Superior temporal gyrus (tissue), 1 donor: ENCODE data around the gene SMIM35.
"Not testable (repeated sequence)": the region's sequence is repeated elsewhere in the genome, so short reads cannot be mapped to it uniquely, and the experiment has no call there.

ENCODE experiments used
- DNase-seq: peaks from one replicate; pipeline ENCODE4 v3.0.0-alpha.2; 2016; ENCODE audit errors: extremely low spot score

Gene SMIM35

DNA sequence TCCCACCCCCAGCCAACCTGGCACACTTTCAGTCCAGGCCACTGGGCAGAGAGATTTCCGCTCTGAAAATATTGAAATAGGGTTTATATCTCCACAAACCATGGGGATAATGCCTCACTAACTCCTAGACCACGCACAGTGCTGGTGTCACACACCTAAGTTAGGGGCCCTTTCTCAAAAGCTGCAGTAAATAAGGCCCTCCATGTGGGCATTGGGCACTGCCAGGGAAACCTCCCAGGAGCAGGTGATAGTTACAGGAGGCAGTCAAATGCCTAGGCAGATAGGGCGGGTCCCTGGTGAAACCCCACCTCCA is 103.6 kb downstream of the SMIM35 start:
- no peak for DNase-seq

DNA sequence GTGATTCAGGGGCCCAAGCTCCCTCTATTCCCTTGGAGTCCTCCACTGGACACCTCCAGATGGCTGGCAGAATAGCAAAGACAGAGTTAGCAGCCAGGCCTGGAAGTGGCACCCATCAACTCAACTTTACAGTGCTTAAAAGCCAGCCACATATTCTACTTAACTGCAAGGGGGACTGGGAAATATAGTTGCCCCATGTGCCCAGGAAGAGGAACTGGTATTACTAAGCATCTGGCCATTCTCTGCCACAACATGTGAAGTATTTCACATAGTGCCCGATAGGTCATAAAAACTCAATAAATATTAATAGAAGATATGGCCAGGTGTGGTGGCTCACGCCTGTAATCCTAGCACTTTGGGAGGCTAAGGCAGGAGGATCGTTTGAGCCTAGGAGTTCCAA is 106.0 kb downstream of the SMIM35 start:
- no peak for DNase-seq

- DNase-seq: no peak
These were observed 106.5 kb downstream of the SMIM35 start for GRCh38 chr11:117980280-117980679.

DNA sequence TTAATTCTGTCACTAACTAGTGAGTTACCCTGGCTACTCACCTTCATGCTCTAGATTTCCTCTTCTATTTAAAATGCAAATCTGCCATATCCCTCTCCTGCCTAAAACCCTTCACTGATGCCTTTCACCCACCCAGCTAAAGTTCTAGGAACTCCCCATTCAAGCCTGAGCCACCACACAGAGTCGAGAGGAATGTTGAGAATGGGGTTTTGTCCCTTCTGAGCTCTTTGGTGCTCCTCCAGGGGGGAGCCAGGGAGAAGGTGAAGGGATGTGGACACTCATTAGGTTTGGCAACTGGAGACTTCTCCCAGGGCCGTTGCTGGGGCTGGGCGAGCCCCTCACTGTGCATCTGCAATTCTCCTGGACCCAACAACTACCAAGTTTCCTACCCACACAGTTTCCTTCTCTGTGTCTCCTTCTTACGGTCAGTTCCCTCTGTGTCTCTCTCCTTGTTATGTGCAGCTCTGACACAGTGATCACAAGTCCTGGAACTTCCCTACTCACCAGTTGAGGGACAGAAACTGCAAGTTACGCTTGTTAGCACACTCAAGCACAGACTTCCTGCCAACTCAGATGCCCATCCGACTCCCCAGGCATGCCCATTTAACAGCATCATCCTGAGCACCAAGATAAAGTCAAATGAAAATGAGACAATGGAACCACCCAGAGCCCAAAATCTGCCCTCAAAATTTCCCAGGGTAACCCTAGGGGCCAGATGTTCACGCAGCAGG is 107.1 kb downstream of the SMIM35 start:
- DNase-seq: no peak

- DNase-seq: no peak
These were observed 107.8 kb downstream of the SMIM35 start for GRCh38 chr11:117978991-117979390.

DNA sequence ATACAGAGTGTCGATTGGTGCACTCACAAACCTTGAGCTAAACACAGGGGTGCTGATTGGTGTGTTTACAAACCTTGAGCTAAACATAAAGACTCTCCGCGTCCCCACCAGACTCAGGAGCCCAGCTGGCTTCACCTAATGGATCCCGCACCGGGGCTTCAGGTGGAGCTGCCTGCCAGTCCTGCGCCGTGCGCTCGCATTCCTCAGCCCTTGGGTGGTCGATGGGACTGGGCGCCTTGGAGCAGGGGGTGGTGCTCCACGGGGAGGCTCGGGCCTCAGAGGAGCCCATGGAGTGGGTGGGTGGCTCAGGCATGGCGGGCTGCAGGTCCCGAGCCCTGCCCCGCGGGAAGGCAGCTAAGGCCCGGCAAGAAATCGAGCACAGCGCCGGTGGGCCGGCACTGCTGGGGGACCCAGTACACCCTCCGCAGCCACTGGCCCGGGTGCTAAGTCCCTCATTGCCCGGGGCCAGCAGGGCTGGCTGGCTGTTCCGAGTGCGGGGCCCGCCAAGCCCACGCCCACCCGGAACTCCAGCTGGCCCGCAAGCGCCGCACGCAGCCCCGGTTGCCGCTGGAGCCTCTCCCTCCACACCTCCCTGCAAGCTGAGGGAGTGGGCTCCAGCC is 108.4 kb downstream of the SMIM35 start:
- not testable (repeated sequence) for DNase-seq

- DNase-seq: not testable (repeated sequence)
These were observed 109.0 kb downstream of the SMIM35 start for GRCh38 chr11:117977612-117978264.

- DNase-seq: no peak
These were observed 109.7 kb downstream of the SMIM35 start for GRCh38 chr11:117977029-117977428.

GRCh38 chr11:117976445-117976844 is 110.3 kb downstream of the SMIM35 start:
- no peak for DNase-seq

DNA sequence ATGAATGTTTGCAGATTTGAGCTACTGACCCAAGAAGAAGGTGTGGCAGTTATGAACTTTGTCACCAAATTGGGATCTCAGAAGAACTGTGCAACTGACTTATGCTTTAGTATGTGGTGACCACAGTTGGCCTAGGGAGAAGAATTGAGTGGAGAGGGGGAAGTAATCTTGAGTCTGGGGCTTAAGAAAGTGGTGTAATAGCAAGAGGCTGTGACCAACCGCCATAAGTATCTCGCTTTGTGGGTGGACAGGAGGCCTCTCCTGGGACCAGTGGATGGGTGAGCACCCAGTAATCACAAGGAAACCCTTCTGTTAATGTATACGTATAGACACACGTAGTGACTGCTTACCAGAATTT is 113.3 kb downstream of the SMIM35 start:
- no peak for DNase-seq

GRCh38 chr11:117972629-117973502 is 113.9 kb downstream of the SMIM35 start:
- no peak for DNase-seq

DNA sequence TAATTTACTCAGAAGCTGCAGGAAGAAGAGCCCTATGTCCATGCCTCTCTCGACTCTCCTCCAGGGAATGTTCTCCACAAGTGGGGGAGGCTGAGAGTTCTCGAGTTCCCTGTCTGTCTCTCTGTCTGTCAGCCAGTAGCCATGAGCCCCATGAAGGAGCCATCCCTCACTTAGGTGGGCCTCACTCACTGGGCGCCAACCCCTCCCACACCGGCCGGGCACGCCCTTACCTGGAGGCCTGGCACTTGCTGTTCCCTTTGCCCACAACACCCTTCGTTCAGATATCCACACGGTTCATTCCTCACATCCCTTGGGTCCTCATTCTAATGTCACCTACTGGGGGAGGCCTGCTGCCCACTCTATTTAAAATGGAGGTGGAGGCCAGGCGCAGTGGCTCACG is 114.7 kb downstream of the SMIM35 start:
- DNase-seq: no peak

DNA sequence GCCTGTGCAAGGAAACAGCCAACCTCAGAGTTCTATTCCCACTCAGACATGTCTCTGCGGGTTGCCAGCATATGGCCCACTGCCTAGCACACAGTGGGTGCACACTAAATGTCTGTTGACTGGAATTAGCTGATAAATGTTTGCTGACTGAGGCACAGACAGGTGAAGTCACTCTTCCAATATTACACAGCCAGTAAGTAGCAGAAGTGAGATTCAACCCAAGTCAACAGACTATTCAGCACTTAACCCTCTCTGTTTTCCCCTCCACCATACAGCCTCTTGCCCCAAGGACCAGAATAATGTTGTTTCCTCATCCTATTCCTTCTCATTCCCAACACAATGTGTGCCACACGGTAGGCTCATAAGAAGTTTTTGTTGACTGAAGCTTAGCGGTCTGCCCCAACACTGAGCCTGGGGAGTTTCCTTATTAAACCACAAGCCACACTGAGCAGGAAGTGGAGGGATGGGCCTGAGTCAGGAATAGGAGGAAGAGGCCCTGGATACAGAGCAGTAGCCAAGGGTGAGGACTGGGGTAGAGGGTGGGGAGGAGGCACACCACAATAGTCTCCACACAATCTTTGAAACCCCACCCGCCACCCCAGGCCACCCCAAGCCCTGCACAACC is 116.3 kb downstream of the SMIM35 start:
- no peak for DNase-seq

GRCh38 chr11:117969160-117969991 is 117.4 kb downstream of the SMIM35 start:
- DNase-seq: no peak

DNA sequence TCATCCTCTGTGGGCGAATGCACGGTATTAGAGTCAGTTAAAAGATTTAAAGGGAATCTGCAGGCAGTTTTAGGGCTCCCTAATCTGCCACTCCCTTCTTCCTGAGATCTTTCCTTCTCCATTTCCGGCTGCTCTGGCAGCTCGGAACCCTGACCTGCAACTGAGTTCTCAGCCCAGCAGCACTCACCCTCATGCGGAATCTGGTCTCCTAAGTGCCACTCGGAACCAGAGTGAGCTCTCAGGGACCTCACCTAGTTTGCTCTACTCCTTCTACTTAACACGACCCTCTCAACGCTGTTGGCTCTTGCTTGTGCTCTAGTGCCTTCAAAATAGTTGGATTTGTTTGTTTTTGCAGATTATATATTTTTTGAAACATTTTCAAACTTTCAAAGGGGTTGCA is 119.9 kb downstream of the SMIM35 start:
- no peak for DNase-seq

DNA sequence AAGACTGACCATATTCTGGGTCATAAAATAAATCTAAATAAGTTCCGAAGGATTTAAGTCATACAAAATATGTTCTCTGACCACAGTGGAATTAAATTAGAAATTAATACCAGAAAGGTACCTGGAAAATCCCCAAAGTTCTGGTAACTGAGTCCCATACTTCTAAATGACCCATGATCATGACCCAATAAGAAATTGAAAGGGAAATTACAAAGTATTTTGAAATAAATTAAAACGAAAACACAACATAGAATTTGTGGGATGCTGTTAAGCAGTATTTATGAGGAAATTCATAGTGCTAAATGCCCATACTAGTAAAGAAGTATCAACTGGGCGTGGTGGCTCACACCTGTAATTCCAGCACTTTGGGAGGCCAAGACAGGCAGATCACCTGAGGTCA is 123.9 kb downstream of the SMIM35 start:
- no peak for DNase-seq

GRCh38 chr11:117961896-117962295 is 124.9 kb downstream of the SMIM35 start:
- DNase-seq: no peak

DNA sequence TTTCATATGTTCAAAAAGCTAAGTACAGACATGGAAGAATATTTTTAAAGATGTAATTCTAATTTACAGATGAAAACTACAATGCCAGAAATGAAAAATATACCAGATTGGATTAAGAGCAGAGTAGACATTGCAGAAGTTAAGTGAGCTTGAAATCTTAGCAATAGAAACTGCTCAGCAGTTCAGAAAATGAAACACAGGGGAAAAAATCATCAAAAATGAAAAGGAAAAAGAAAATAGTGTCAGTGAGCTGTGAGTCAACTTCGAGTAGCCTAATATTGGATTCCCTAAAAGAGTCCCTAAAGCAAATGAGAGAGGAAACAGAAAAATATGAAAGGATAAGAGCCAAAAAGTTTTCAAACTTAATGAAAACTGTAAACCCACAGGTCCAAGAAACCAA is 126.4 kb downstream of the SMIM35 start:
- DNase-seq: no peak

DNA sequence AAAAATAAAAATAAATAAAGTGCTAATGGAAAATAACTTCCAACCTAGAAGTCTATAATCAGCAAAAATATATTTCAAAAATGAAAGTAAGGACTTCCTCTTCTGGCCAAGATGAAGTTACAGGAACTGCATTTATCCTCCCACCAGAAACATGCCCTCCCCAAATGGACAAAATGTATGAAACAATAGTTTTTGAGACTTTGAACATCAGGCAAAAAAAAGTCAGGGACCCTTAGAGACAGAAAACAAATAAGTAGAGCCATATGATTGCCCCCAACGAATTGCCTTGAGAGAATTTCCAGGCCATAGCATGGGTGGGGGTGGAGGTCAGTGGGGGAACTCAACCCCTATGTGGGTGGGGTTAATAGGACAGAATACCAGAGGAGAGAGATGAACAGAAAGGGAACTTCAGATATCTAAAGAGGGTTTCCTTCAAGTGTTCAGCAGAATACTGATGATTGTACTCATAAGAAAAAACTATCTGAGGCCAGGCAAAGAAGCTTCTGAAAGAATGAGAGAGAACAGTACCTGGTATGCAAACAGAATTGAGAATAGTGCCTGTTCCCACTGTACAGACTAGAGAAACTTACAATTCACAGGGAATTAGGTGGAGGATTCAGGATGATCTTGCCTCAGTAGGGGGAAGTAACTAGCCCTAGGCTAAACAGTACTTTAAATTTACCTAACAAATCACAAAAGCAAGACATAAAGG is 127.2 kb downstream of the SMIM35 start:
- no peak for DNase-seq

DNA sequence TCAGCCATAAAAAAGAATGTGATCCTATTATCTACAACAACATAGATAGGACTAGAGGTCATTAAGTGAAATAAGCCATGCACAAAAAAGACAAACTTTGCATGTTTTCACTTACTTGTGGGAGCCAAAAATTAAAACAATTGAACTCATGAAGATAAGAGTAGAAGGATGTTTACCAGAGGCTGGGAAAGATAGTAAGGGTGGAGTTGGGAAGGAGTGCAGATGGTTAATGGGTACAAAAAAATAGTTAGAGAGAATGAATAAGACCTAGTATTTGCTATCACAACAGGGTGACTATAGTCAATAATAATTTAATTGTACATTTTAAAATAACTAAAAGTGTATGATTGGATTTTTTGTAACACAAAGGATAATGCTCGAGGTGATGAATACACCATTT is 127.8 kb downstream of the SMIM35 start:
- no peak for DNase-seq
